Renal pelvis (tissue), 12 donors: ENCODE results near the gene SPACA5B. TPM values are rescaled to one million over a fixed set of nuclear protein-coding genes. Genes with fewer than 3 reads are reported as not detected.
"Not testable (repeated sequence)": the region's sequence is repeated elsewhere in the genome, so short reads cannot be mapped to it uniquely, and the experiment has no call there.

Experiments used
- DNase-seq: peaks from one replicate; pipeline ENCODE4 v3.0.0-alpha.2; 2013
- long read RNA-seq, 16 experiments: transcript quantifications; one replicate each; lab custom pipeline, GENCODE V29; 2026
- polyA plus RNA-seq, 3 donors: library from polyadenylated mRNA; unstranded; fragments of 120-200 nt; gene quantifications; one replicate each; pipeline ENCODE4 v1.2.1, GENCODE V29; 2013; ENCODE audit not compliant: insufficient read length in 3 of 3

SPACA5B gene
- not detected for polyA plus RNA-seq
- long read RNA-seq, donor 1, result 0 reads
- long read RNA-seq, donor 2, result 0 reads
- long read RNA-seq, donor 3, result 0 reads
- long read RNA-seq, donor 4, result 0 reads
- long read RNA-seq, donor 5, result 0 reads
- long read RNA-seq, donor 6, result 0 reads
- long read RNA-seq, donor 7, result 0 reads
- long read RNA-seq, donor 8, result 0 reads
- long read RNA-seq, donor 9, result 0 reads
- long read RNA-seq, donor 10, result 0 reads
- long read RNA-seq, donor 11, result 0 reads
- long read RNA-seq, donor 12, result 0 reads
- long read RNA-seq, donor 13, result 0 reads
- long read RNA-seq, donor 14, result 0 reads
- long read RNA-seq, donor 15, result 0 reads
- long read RNA-seq, donor 16, result 0 reads

- DNase-seq, result not testable (repeated sequence)
Observed at GRCh38 chrX:48130326-48130725, at the start of gene SPACA5B. SPACA5B (plus strand) TSS chrX:48130626; CDS start chrX:48130688, 62 bp downstream.

- DNase-seq, result peak; percentile 38
Observed at GRCh38 chrX:48083212-48083611, 47.2 kb upstream of the SPACA5B start.

- DNase-seq, result no peak
Observed at GRCh38 chrX:48083706-48084105, 46.7 kb upstream of the SPACA5B start.

GRCh38 chrX:48086082-48086481, 44.3 kb upstream of the SPACA5B start:
- DNase-seq, result no peak

GRCh38 chrX:48090123-48090522, 40.3 kb upstream of the SPACA5B start:
- DNase-seq, result no peak

GRCh38 chrX:48092558-48092957, 37.9 kb upstream of the SPACA5B start:
- not testable (repeated sequence) for DNase-seq

- DNase-seq, result no peak
Observed at GRCh38 chrX:48101443-48101842, 29.0 kb upstream of the SPACA5B start.

- DNase-seq, result no peak
Observed at GRCh38 chrX:48102874-48103374, 27.5 kb upstream of the SPACA5B start.

- DNase-seq, result no peak
Observed at GRCh38 chrX:48107717-48108116, 22.7 kb upstream of the SPACA5B start.

GRCh38 chrX:48125286-48125685, 5.1 kb upstream of the SPACA5B start:
- not testable (repeated sequence) for DNase-seq

- DNase-seq, result not testable (repeated sequence)
Observed at GRCh38 chrX:48132308-48132844, 1.9 kb downstream of the SPACA5B start.

GRCh38 chrX:48139076-48139475, 8.7 kb downstream of the SPACA5B start:
- not testable (repeated sequence) for DNase-seq

GRCh38 chrX:48141810-48142508, 11.5 kb downstream of the SPACA5B start:
- not testable (repeated sequence) for DNase-seq

GRCh38 chrX:48142697-48143096, 12.3 kb downstream of the SPACA5B start:
- DNase-seq, result not testable (repeated sequence)

GRCh38 chrX:48153769-48154168, 23.3 kb downstream of the SPACA5B start:
- DNase-seq, result no peak

GRCh38 chrX:48154796-48155195, 24.4 kb downstream of the SPACA5B start:
- no peak for DNase-seq

GRCh38 chrX:48156014-48156413, 25.6 kb downstream of the SPACA5B start:
- no peak for DNase-seq

GRCh38 chrX:48165241-48165640, 34.8 kb downstream of the SPACA5B start:
- DNase-seq, result no peak

- not testable (repeated sequence) for DNase-seq
Observed at GRCh38 chrX:48166322-48166721, 35.9 kb downstream of the SPACA5B start.

GRCh38 chrX:48179691-48180090, 49.3 kb downstream of the SPACA5B start:
- no peak for DNase-seq

- DNase-seq, result no peak
Observed at GRCh38 chrX:48180811-48181210, 50.4 kb downstream of the SPACA5B start.

GRCh38 chrX:48181882-48182281, 51.5 kb downstream of the SPACA5B start:
- DNase-seq, result not testable (repeated sequence)
